A204.1 (cell line): ENCODE measurements around the gene PSMG2.

Experiments
- FAIRE-seq: peaks from 2 replicates; lab custom pipeline; 2012; peaks lifted over from hg19 to GRCh38; lab: Jason Lieb, UNC

The PSMG2 gene

DNA sequence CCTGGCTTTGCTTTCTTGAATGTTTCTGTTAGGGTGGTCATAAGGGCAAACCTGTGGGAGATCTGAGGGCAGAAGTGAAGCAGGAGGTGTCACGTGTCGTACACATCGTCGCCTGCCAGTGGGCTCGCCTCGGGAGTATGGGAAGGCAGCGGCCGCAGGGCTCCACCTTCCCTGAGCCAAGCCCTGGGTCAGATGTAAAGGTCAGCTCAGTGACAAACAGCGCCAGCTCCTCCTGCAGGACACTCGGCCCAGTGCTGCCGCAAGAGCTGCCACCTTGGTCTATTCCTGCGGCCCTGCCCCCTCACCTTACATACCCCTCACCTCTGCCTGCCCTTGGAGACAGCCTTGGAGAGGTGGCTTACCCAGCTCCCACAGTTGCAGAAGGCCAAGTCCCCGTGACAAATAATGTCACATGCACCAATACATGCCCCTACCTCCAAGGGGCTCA, 64.2 kb downstream of the PSMG2 start:
- no peak for FAIRE-seq

DNA sequence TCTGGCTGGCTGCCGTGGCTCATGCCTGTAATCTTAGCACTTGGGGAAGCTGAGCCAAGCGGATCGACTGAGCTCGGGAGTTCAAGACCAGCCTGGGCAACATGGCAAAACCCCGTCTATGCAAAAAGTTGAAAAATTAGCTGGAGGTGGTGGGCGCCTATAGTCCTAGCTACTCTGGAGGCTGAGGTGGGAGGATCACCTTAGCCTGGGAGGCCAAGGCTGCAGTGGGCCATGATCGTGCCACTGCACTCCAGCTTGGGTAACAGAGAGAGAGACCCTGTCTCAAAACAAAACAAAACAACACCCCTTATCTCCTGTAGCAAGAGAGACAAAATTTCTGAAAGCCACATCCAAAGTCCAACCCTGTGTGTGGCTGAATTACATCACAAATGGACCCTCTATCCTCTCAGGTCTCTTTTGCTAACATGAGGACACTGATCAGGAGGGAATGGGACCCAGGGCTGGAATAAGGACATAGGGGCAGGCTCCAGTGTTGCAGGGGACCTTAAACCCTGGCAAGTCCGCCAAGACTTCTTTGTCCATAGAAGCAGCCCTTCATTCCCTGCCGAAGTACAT, 64.8 kb downstream of the PSMG2 start:
- FAIRE-seq, result no peak

DNA sequence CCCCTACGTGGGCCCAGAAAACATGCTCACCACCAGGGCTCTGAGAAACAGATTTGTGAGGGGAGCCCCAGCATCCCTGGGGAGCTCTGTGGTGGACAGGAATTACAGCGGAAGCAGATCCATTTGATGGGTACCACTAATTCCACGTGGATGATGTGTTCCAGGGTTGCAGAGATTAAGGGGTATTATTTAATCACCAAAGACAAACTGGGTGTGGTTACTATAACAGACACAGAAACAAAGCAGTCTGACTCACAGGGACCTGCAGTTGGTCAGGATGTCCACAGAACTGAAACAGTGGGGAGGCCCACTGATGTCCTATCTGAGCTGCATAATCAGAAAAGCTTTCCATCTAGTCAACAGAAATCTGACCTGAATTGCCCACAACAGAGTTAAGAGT, 65.8 kb downstream of the PSMG2 start:
- FAIRE-seq, result no peak

DNA sequence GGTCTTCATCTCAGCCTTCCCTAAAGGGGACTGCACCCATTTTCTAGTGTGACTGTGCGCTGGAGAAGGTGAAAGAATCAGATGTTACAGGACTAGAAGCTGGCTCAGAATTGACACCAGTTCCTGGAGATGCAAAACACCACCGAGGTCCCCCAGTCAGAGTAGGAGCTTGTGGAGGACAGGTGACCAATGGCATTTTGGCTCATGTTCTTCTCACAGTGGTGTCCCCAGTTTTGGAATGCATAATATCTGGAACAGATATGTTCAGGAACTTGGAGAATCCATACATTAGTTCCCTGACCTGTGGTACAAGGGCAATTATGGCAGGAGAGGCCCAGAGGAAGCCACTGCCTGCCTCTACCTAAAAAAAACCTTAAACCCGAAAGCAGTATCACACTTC, 66.3 kb downstream of the PSMG2 start:
- FAIRE-seq, result no peak

DNA sequence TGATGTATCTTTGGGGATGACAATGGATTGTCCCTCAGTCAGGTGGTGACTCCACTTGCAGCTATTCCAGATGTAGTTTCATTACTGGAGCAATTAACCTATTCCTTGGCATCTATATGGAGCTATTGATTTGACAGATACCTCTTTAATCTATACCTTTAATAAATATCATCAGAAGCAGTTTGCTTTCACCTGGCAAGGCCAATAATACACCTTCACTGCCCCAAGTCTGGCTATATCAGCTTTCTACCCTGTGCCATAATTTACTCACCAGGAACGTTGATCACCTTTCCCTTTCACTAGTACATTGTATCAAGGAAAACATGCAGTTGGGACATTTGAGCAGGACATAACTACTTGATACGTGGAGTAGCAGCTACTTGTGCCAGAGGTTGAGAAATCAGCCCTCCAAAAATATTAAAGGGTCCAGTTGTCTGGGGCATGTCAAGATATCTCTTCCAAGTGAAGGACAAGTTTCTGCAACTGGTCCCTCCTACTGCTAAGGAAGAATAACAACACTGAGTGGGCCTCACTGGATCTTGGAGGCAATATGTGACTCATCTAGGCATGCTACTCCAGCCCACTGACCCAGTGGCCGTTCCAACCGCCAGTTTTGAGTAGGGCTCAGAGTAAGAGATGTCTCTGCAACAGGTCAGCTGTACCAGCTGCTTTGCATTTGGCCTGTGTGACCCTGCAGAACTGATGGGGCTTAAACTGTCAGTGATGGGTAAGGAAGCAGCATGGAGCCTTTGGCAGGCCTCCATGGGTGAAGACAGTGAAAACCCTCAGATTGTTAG, 67.0 kb downstream of the PSMG2 start:
- no peak for FAIRE-seq

DNA sequence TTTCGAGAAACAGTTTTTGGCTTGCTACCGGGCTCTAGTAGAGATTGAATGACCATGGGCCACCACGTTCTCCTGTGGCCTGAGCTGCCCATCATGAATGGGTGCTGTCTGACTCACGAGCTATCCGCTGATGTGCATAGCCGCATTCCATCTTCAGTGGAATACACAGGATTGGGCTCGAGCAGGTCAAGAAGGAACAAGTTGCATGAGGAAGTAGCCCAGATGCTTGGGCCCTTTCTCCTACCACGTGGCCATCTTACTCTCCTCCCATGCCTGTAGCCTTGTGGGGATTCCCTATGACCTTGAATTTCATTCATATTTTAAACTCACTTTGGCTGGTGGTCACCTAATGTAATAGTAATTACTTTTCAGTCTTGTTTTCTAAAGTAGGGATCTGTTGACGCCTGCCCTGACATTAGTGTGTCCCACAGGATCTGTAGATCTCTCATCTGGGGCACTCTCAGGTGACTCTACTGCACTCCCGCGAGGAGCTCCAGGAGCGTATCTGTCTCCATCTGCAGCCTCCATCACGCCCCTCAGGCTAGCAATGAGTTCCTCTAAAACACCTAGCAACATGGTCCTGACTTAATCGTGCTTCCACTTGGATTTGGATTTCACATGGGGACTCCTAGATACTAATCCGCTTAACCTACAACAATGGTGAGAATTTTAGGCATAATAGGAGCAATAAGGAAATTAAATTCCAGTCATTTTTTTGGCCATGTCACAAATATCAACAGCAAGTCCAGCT, 67.8 kb downstream of the PSMG2 start:
- no peak for FAIRE-seq

DNA sequence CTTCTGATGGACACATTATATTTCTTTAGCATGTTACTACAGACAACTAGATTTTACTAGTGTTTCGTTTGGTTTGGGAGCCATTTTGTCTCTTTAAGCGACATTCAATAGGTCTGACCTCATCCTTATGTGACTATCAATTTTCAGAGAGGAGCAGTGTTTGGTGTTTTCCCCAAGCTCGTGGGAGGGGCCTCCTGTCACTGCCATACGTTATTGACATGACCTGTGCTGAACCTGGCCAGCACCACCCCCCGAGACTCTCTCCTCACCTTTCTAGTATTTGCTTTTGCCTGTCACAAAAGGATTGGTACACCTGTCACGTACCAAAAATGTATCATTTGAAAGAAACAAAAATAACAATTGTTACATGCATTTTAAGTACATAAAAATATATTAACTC, 69.3 kb downstream of the PSMG2 start:
- no peak for FAIRE-seq

DNA sequence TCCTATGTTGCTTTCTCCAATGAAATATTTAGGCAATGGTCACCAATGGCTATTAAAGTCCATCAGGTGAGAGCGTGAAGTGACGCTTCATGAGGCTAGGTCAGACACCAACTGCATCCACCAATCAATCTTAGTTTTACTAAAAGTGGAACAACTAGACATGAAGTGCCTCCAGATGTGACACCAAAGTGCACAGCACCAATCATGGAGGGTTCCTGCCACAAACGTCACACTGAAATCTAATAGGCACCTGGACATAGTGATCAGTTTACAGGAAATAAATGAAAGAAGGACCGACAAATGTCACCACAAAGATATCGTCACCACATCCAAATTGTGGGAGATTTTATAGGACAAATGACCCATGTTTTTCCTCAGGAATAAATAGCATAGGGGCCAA, 70.5 kb downstream of the PSMG2 start:
- no peak for FAIRE-seq

DNA sequence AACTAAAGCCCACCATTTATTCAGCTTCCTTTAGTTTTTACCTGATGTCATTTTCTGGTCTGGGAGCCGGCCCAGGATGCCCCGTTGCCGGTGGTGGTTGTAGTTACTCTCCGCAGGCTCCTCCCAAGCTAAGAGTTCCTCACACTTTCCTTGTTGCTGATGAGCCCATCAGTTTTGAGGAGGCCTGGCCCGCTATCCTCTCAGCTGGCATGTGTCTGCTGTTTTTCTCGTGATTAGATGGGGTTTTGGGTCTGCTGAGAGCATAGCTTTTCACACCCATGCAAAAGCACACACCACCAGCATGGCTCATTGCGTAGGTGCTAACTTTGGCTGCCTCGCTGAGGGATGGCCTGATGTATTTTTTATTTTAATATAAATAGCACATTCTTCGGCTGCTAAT, 72.1 kb downstream of the PSMG2 start:
- no peak for FAIRE-seq
